Activated naive CD4-positive, alpha-beta T cell treated with Interleukin-2 at 50 U/mL for 16 hours (primary cell): Measurements from ENCODE around the gene ALDH1A1.

Experiments used
- DNase-seq: peaks from one replicate; pipeline ENCODE4 v3.0.0-alpha.2; 2020

Gene ALDH1A1

DNA sequence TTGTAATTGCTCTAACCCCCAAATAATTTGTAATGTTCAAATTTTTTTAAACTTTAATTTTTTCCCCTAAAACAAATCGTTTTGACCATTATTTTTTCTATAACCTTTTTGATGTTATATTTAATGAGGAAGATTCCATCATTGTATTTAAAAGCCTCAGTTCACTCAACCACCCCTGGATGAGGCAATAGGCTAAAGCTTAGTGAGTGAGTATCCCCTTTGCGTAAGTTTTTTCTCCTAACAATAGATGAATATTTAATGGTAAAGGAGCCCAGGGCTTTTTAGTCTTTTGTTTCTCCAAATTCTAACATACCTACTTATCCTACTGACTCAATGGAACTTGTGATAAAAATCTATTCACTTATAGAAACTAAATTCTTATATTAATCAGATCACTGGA is 38.1 kb downstream of the ALDH1A1 start:
- no peak for DNase-seq

- DNase-seq = no peak
Measured at GRCh38 chr9:72913382-72914009, 39.4 kb downstream of the ALDH1A1 start.

DNA sequence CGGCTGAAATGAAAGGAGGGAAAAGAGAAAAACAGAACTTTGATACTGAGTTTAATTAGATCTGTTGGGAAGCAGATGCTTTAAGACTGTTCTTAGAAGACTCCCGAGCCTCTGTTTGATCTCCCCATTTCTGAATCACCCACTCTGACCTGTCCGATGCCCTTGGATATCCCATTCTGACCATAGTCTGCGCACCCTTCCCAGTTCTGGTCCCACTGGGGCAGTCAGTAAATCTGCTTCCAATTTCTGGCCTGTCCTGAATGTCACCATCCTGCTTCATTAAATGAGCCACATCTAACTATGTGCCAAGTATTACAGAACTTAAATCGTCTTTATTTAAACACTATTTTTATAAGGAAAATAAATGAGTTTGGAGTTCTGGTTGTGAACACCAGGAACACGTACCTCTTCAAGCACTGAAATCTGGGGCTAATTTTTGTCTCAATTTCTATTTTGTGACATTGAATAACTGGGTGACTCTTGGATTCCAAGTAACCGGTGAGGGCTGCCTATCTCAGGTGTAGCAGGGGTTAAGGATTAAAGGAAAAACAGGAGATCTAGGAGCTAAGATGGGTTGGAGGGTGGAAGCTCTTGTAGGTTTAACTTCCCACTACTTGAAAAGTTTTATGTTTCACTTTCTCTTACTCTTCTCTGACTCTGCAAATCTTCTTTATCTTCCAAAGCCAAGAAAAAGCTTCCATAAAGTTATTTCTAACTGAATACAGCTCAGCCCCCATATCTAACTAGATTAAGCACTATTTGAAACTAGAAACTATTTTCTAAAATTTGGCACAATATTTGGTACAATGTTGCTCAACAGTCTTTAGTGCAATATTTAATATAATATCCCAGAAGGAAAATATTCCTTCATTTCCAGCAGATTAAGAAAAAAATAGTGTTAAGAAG is 40.1 kb downstream of the ALDH1A1 start:
- no peak for DNase-seq

- no peak for DNase-seq
Measured at GRCh38 chr9:72911816-72912215, 41.0 kb downstream of the ALDH1A1 start.

DNA sequence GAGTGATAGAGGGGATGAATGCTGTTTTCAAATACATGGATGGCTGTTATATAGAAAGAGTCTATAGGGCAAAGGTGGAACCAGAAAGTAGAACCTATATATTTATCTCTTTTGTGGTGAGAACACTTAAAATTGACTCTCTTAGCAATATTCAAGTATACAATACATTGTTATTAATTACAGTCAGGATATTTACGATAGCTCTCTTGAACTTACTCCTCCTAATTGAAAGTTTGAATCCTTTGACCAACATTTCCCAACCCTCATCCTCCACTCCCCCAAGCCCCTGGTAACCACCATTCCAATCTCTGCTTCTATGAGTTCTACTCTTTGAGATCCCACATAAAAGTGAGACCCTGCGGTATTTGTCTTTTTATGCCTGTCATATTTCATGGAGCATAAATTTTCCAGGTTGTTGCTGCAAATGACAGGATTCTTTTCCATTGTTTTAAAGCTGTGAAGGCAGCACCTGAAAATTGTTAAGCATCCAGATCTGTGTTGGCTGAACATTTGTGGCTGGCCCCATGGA is 41.5 kb downstream of the ALDH1A1 start:
- DNase-seq = no peak

GRCh38 chr9:72909428-72909827 is 43.4 kb downstream of the ALDH1A1 start:
- no peak for DNase-seq

DNA sequence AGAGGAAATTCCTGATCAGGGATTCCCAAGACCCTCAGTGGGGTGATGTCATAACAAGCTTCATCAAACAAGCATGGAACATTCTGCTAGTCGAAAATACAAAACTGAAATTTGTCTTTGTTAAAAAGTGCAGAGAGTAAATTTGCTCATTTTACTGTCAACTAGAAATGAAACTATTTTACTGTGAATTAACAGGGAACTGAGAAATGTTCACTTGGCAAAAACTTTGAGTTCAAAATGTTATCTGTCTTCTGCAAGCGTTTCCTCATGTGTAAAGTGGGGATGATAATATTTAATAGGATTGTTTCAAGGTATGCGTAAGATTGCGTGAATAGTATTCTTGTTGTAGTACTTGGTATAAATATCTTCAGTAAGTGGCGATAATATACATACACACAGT is 45.4 kb downstream of the ALDH1A1 start:
- no peak for DNase-seq

DNA sequence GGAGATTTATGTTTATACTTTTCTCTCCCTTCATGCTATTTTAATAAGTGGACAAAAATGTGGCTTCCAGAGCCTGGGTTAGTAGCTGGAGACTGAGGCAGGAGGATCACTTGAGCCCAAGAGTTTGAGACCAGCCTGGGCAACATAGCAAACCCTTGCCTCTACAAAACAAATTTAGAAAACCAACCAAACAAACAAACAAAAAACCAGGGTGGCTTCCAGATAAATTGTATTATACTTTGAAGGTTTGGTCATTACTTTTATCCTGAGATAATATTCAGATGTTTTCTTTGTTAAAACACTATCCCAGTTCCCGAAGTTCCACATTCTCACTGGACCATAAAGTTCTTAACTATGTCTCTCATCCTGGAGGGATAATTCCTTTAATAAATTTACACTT is 46.0 kb downstream of the ALDH1A1 start:
- no peak for DNase-seq

DNA sequence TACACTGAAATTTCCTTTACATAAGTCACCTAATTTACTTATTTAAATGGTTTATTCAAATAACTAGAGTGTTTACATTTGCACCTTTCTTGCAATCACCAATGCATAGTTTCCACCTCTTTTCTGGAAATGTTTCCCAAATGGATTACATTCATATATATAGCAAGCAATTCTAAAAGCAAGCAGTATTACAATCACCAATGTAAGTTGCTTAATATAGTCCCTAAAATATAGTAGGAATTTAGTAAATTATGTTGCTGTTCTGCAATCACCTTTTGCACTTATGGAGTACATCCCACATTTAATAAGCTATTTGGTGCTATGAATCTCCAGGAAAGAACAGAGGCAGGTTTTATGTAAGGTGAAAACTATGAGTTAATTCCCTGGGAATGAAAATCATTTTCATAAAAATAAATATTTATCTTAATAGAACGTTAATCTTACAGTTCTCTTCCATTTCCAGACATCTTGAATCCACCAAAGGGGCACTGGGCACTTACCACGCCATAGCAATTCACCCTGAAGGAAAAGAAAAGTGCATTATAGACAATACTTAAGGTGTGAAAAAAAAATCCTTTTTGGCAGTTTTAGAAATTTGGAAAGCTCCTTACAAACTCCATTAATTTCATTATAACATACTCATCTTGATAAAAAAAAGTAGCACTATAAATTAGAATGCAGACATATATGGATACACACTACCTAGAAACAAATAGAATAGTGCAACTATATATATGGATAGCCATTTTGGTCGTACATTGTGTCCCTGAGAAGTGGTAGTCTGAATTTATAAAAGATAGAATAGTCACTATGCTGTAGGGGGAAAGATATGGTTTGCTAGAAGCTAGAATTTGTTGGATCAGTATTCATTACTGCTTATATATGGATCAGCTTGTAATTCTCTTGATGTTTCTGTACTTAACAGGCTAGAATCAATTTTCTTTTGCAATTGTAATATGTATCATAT is 47.1 kb downstream of the ALDH1A1 start:
- DNase-seq = no peak

DNA sequence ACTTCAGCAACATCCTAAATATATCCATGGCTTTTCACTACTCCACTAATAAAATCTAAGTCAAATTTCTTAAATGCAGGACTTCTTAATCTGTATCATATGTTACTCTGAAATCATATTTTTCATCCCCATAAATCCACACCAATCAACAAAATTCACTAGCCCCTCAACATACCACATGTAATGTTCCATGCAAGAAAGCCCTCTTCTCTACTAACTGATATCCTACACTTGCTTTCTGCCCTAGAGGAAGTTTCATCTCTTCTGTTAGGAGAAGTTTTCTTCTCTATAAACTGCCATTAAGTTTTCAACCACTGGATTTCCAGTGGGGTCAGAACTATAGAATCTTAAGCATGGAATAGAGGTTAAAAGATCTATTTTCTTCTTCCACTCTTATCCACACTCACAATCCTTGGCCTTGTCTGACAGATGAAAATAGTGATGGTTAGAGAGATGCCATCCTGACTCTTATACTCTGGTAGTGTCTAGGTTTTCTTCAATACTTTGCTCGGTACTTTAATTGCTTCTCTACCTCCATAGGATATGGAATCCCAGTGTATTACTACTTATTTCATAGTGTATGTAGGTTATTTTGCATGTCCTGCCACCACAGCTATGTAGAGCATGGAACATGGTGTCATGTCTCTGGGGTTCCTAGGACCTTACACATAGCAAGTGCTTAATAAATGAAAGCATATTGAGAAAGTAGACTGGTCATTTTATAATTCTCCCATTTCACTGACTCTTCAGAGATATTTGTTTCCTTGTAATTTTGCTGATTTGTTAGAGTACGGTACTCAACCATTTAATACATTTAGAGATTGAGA is 48.4 kb downstream of the ALDH1A1 start:
- DNase-seq = no peak

GRCh38 chr9:72903103-72903502 is 49.8 kb downstream of the ALDH1A1 start:
- DNase-seq = no peak

- DNase-seq = no peak
Measured at GRCh38 chr9:72902268-72902667, 50.6 kb downstream of the ALDH1A1 start.

DNA sequence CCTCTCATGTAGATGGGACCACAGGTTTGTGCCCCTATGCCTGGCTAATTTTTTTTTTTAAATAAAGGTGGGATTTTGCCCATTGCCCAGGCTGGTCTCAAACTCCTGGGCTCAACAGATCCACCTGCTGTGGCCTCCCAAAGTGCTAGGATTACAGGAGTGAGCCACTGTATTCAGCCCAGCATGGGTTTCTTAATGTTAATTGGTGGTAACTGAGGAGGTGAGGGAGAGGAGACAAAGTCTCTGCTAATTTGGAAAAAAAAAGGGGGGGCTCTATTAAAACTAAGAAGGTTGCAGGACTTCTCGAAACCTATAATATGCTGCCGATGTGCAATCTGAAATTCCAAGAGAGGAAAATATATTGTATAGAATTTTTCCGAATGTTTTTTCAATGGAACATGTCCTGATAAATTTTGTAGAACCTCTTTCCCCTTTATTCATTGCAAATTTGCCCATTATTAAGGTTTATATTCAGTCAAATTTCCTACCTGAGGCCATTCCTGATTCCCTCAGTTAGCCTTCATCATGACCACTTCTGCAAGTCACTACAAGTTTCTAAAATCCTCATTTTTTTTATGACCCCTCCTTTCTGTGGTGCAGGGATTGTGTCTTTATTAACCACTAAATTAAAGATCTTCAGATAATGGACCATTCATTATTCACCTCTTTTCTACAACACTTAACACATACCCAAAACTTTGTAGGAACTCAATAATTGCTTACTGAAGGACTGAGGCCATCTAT is 52.9 kb downstream of the ALDH1A1 start:
- DNase-seq = no peak

- no peak for DNase-seq
Measured at GRCh38 chr9:72898784-72899733, 53.8 kb downstream of the ALDH1A1 start.

- no peak for DNase-seq
Measured at GRCh38 chr9:72898360-72898759, 54.5 kb downstream of the ALDH1A1 start.

DNA sequence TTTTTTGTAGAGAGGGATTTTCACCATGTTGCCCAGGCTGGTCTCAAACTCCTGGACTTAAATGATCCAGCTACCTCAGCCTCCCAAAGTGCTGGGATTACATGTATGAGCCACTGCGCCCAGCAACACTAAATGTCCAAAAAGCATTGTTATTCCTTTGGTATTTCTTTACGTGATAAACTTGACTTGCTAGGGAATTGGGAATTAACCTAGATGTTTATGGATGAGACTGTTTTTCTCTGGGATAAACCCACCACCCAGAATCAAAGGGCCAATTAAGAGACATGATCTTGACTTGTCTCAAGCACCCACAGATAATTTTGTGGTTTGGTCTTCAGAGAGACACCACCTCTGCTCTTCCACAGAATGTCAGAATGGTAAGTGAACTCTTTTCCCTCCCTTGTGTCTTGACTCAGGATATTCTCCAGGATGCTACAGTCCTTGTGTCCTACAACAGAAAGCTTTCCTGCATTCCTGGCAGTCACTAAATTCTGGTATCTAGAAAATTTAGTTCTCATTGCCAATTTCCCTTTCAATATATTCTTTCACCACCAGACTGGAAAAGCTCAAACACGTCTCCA is 55.7 kb downstream of the ALDH1A1 start:
- DNase-seq = no peak

- DNase-seq = no peak
Measured at GRCh38 chr9:72896439-72896838, 56.4 kb downstream of the ALDH1A1 start.

GRCh38 chr9:72895122-72895521 is 57.7 kb downstream of the ALDH1A1 start:
- no peak for DNase-seq

DNA sequence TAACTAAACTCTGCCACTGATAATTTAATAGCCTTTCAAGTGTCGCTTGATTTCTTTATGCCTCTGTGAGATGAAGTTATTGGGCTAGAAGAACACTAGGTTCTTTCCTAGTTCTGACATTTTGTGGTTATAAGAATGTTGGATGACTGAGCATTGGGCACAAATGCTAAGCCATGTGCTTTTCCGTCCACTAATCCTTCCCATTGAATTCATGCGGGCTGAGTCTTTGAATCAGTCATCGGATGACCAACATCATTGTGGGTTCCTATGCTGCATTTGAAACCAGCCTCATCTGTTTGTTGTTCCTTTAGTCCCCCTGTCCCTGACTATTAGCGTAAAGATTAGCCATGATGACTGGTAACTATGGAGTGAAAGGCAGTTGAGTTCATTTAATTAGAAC is 58.5 kb downstream of the ALDH1A1 start:
- no peak for DNase-seq

DNA sequence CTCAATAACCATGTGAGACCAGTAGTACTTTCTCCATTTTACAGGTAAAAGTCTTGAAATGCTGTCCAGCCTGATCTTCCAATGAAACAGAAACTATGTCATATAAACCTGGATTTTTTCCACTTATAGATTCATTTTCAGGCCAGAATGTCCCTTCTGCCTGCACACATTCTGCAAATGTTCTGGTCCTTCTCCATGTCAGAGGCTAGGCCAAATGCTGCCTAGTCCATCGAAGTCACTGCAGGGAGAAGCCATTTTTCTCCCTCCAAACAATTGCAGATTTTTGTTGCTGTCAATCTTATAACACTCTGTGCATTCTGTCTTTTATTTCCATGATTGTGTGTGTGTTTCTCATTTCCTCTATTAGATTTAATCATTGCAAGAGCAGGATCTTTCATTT is 59.4 kb downstream of the ALDH1A1 start:
- DNase-seq = no peak
